CD4-positive, alpha-beta T cell treated with Interleukin-2 at 100 ng/mL for 4 hours (primary cell): Measurements from ENCODE around the gene DNASE1L3.
"Not testable (repeated sequence)": the region's sequence is repeated elsewhere in the genome, so short reads cannot be mapped to it uniquely, and the experiment has no call there.

Experiments used
- DNase-seq: peaks from one replicate; pipeline ENCODE4 v3.0.0-alpha.2; 2020; ENCODE audit warnings: low spot score

DNASE1L3 gene

DNA sequence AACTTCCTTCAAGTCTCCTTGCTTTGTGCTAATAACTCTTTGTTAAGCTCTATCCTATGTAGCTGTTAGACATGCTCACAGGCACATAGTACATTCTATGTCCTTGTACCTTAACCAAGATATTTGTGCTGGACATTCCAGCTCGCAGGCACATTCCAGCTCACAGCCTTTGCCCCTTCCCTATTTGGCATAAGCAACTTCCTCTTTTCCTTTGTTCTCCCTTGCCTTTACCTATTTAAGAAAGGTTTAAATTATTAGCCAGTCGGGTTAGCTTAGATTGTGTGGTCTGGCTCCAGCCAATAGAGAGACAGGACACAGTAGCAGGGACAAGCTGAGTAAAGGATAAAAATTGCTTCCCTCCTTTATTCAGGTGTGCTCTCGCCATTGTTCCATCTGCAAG, 9.3 kb downstream of the DNASE1L3 start:
- DNase-seq: not testable (repeated sequence)

DNA sequence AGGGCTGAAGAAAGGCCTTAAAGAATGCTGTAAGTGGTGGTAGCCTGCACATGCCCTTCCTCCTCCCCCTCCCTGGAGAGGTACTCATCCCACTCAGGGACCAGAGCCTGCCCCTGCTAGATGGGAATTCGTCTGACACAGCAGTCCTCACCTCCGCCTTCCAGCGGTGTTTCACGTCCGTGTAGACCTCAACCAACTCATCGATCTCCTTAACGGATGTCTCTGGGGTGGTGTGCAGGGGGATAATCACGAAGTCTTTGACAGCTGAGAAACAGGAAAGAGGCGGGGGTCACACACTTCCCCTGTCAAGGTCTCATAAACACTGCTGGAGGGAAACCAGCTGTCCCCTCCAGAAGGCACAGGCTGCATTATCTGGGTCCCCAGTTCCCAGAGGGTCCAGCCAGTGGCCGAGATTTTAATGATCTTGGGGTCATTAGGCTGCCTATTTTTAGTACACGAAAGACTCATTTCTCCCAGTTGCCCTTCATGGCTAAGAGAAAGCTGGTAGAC, 9.9 kb downstream of the DNASE1L3 start:
- no peak for DNase-seq

DNA sequence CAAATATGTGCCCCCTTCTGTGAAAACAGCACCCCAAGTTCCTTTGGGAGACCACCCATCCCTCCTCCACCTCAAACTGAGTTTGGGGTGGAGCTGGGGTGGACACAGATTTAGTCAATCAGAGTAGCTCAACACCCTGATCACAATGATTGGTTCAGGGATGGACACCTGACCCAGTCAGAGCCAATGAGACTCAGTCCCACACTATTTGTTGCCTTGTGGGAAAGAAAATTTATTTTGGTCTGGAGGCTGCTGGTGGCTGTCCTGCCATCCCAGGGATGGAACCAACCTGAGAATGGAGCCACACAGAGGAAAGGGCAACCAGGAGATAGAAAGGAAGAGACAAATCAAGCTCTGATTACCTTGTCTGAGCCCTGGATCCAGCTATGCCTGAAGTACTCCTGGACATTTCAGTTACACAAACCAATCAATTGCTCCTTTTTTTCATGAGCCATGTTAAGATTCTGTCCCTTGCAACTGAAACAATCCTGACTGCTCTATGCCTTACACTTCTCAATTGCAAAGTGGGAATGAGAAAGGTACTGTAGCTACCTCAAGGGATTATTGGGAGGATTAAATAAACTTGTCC, 10.6 kb downstream of the DNASE1L3 start:
- DNase-seq: no peak

DNA sequence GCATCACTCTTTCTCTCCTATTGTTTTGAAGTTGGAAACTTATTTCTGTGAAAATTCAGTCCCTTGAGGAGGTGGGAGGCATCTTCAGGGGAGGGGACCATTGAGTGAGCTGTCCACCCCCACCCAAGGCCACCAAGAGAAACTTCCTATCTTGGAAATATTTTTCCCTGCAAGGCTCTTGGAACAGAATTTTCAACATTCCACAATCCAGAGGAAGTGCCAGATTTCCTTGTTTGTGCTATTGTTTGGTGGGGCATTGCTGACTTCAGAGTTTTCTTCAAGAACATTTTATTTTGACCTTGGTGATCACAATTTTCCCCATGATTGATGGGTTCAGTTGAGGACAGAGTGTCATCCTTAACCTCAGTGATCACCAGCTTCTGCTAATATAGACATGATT, 12.0 kb downstream of the DNASE1L3 start:
- no peak for DNase-seq

DNA sequence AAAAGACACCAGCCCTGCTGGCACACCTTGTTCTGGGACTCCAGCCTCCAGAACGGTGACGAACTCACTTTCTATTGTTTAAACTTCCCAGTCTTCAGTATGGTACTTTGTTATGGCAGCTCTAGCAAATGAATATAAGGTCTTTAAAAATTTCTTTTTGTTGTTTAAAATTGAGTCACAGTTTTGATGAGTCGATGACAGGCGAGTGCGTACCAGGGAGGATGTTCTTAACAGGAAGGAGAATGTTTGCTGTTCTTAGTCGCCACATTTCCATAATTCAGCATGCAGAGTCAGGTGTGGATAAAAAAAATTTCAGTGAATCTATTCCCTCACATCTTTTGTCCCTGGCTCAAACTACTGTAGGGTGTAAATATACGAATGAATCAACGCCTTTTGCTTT, 12.4 kb downstream of the DNASE1L3 start:
- DNase-seq: no peak

DNA sequence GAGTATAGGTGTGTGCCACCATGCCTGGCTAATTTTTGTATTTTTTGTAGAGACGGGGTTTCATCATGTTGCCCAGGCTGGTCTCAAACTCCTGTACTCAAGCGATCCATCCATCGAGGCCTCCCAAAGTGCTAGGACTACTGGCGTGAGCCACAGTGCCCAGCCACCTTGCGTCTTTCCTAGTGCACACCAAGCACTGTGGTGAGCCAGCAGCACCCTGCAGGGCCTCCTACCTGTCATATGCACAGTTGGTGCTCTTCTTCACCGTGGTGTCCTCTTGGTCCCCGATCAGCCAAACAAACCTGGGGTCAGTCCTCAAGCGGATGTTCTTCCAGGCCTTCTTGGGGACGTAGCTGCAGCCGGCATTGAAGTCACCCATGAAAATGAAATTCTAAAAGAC, 13.2 kb downstream of the DNASE1L3 start:
- DNase-seq: no peak

DNA sequence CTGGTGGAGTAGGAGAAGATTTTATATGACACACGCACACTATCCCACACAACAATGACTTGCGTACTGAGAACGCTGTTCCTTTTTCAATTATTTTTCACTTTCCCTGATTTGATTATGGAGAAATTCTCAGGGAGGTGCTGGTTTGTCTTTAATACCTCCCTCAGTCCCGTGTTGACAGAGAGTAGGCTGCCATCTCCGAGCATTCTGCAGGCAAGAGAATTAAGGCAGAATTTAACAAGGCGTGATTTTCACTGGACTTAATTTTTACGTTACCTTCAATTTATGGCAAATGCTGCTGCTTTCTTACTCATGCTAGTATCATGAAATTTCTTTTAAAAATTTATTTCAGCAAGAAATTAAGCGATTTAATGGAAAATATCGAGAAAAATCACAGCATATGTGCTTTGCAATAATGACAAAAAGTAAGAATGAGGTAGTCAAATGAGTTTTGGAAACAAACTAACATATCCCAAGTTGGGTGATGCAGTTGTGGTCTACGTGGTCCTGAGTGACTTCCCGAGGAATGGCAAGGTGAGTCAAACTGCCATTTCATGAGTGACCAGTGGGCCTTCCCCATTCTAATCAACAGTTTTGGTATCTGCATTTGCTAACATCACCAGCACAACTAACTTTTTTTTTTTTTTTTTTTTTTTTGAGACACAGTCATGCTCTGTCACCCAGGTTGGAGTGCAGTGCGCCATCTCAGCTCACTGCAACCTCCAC, 16.9 kb downstream of the DNASE1L3 start:
- DNase-seq: no peak

DNA sequence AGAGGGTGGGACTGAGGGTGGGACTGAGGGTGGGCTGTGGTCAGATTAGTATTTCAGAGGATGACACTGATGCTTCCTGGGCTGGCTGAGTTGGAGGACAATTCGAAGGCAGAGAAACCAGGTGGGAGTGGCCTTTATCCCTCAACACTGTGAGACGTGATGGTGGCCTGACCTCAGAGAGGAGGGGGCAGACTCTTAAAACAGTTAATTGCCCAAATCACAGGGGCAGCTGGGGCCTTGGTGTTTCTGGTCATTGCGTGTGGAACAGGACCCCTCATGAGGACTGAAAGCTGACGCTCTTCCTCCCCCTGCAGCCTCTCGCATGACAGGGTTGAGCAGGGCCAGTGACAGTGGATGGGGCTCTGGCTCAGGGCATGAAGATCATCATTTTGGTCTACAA, 18.7 kb downstream of the DNASE1L3 start:
- no peak for DNase-seq

DNA sequence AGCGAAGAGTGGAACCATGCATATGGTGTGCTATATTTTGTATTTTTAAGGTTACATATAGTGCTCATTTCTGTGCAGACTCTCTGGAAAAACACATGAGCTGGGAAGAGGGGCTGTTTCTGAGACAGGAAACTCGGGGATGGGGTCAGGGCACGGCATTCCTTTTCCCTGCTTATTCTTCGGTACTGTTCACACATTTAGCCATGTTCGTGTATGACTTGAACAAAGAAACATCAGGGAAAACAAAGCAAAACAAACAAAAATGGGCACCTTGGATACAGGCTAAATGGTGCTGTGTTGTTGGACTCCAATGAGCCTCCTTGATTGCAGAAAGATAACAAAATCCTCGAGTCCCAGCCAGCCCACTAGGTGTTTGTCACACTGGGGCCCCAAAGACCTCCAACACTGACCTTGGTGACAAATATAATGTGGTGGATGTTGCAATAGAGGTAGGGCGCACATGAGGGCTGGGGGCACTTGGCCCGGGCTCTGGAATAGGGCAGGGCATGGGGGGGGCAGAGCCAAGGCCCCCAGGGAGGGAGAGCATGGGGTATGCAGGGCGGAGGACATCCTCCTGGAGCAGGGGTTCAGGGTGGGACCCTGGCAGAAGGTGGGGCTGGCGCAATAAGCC, 19.3 kb downstream of the DNASE1L3 start:
- no peak for DNase-seq

DNA sequence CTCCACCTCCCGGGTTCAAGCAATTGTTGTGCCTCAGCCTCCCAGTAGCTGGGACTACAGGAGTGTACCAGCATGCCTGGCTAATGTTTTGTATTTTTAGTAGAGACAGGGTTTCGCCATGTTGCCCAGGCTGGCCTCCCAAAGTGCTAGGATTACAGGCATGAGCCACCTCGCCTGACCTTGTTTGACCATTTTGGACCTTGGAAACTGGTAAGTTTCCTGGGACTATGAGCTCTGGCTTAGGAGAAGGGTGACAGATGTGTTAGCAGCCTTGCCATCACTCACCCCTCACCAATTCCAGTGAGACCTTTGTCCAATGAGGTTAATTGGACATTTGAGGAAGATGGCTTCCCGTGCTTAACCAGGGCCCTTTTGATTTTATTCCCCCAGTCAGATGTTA, 19.9 kb downstream of the DNASE1L3 start:
- DNase-seq: no peak

DNA sequence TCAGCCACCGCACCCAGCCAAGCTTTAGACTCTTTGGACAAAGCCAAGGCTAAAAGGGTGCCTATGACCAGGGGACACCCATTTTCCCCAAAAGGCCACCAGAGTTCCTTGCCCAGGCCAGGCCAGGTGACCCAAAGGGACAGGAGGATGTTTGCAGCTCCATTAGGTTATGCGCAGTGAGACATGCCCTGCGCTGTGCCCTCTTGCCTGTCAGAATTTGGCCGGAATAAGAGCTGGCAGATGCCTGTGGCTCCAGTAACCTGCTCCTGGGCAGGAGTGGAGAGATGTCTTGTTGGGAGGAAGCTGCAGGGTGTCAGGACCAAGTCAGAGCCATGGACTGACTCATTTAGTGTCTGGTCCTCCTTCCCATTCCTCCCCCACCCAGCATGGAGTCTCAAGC, 20.5 kb downstream of the DNASE1L3 start:
- DNase-seq: no peak

DNA sequence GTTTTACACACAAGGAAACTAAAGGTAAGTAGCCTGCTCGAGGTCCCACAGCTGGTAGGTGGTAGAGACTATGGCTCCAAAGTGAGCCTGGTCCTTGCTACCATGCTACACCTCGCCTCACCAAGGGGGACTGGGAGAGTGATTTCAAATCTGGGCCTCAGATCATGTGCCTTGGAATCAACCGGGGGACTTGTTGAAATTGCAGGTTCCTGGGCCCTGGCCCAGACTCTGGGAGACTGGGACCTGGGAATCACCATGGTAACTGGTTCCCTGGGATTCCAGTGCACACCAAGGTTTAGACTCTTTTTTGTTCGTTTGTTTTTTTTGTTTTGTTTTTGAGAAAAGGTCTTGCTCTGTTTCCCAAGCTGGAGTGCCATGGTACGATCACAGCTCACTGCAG, 21.1 kb downstream of the DNASE1L3 start:
- DNase-seq: no peak

DNA sequence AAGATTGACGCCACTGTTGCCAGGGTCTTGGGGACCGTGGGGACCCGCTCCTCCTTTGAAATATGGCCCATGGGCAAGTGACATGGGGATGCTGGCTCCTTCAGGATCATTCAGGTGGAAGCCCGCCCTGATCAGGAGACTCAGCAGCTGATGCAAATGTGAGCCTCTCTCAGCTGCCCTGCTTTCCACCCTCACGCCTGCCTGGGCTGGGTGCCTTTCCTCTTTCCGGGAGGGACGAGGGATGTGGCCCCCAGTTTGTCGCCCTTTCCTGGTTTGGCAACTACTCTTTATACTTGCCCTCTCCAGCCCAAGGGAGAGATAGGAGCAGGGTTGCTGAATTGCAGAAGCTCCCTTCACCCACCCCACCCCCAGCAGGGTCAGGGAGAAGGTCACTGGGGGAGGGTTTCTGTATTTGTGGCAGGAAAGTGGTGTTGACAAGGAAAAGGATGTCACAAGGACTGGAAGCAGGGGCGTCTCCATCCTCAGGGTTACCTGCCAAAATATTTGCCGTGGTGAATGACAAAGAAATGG, 21.8 kb downstream of the DNASE1L3 start:
- no peak for DNase-seq

DNA sequence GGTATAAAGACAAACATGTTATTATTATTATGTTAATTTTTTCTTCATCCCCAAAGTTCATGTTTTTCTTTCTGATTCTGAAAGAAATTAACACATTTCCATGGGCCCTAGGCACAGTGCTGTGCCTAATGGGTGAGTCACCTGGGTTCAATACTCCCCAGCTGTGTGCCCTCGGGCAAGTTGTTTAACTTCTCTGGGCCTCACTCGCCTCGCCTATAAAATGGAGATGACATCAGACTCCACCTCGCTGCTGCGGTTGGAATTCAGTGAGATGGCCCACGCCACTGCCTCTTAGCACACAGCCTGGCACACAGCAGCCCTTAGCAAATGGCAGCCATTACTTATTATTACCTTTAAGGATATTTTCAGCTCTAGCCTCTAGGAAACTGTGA, 22.6 kb downstream of the DNASE1L3 start:
- no peak for DNase-seq

DNA sequence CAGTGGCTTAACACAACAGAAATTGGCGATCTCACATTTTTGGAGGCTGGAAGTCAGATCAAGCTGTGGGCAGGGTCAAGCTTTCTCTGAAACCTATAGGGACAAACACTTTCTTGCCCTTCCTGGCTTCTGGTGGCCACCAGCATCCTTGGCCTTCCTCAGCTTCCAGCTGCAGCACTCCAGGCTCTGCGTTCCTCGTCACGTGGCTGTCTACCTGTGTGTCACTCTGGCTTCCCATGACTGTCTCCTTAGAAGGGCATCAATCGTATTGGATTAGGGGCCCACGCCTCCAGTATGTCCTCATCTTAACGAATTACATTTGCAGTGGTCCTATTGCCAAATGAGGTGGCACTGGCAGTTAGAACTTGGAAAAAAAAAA, 25.8 kb downstream of the DNASE1L3 start:
- no peak for DNase-seq

DNA sequence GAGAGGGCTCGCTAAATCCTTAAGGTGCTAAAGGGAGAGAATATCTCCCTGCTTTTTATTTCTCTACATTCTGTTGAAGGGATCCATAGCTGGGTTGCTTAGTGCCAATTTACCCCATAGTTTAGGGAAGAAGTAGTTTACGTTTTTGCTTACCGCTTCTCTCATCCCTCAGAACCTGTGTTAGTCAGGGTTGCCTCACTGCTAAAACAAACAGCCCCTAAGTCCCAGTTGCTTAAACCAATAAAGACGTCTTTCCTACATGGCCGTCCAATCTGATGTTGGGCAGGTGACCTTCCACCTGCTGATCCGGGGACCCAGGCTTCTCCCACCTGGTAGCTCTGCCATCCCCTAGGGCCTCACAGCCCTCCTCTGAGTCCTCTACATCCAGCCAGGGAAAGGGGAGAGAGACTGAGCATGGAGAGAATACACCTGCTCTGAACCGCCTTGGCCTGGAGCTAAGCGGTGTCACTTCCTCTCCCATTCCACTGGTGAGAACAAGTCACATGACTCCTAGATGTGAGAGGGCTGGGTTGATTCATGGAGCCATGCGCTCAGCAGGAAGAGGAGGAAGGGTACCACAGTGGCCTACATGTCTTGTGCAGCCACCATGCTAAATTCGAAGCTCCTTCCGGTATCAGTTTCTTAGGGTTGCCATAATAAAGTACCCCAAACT, 26.3 kb downstream of the DNASE1L3 start:
- no peak for DNase-seq

DNA sequence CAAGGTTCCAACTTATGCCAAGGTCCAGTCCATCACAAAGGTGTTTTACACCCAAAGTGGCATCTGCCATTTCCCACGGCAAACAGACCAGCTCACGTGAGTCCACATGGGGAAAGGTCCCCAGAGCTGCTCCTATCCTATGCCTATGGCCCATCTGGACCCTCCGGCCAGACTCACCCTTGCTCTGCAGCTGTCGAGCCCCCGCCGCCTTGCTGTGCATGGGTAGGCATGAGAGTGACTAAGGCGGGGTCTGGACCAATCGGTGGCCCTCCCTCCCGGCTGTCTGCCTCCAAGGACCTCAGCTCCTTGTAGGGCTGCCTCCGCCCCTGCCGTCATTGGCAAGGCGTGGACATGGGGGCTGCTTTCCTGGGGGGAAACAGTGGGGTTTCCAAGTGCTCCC, 26.9 kb downstream of the DNASE1L3 start:
- no peak for DNase-seq

DNA sequence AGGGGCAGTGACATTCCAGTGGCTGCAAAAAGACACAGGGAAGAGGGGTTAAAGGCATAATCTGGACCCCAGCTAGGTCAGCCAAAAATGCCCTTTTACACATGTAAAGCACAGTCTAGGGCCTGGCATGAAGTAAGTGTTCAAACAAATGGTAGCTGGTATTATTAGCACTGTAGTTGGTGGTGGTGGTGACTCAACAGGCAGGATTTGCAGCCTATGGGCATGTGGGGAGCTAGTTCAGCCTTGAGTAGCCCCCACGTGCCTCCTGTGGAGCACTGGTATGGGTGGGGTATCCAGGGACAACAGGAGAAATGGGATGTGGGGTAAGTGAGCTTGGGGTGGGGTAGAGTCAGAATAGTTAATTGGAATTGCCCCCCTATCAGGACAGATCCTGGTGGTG, 27.6 kb downstream of the DNASE1L3 start:
- no peak for DNase-seq

DNA sequence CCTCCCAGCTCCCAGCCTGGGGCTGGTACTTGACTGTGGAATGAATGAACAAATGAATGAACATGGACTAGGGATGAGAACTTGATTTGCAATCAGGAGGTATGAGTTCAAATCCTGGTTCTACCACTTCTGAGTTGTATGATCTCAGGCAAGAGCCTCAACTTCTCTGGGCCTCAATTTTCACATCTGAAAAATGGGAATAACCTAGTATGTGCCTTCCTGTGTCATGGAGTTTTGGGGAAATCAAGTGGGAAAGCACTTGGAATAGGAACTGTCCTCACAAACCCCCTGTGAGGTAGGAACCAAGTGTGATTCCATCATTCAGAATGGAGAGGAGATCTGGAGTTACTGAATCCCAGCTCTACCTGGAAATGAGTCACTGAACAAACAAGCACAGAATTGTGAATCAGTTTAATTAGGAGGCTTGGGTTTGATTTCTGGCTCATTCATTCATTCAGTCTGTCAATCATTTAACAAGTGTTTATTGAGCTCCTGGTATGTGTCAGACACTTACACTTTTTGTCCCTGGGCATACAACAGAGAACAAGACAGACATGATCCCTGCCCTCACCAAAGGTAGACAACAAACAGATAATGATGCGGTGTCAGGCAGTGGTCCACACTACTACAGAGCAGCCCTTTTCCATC, 29.7 kb downstream of the DNASE1L3 start:
- no peak for DNase-seq

DNA sequence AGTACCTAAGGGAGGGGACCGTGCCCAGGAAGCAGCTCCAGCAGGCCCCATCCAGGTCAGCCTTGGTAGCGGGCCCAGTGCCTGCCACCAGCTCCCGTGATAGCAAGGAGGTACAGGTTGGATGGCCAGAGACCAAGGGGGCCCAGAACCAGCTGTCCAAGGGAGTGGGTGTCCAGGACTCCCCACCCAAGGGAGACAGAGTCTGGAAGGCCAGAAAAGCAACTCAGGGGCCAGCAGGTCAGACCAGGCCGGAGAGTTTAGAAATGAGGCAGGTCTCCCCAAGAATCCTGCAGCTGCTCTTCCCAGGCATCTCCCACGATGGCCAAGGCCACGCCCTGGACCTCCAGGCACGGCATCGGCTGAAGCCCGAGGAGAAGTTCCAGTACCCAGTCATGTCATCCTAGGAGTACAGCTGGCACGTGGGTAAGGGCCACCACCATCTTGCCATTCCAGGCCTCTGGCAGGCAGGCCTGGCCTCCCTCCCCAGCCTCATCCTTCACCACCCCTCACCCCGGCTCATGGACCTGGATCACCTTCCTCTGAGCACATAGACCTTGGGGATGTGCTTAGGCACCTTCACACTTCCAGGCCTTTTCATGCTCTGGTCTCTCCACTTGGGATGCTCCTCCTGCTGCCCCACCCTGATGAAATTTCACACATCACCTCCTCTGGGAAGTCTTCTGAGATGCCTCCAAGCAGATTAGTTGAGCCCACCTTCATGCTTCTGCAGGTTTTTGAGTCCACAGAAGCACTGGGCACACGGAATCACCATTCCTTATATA, 30.5 kb downstream of the DNASE1L3 start:
- DNase-seq: no peak
